Myocyte (in vitro differentiated cells): ENCODE measurements around the gene LZTS2. TPM values are rescaled to one million over a fixed set of nuclear protein-coding genes. Genes with fewer than 3 reads are reported as not detected.
"Not testable (repeated sequence)": the region's sequence is repeated elsewhere in the genome, so short reads cannot be mapped to it uniquely, and the experiment has no call there.

Source experiments
- DNase-seq: peaks from one replicate; pipeline ENCODE4 v3.0.0-alpha.2; 2012; ENCODE audit warnings: low read depth
- total RNA-seq: library from RNA; depleted of rRNA; stranded (reverse); fragments of >200 nt; gene quantifications from 2 replicates; pipeline ENCODE4 v1.2.3, GENCODE V29; 2014

Gene LZTS2
- total RNA-seq, 1 donor from 2014 or later = 134 TPM

GRCh38 chr10:101031796-101032636 lies 32.4 kb downstream of the LZTS2 start:
- DNase-seq = peak; percentile 83

- peak; percentile 89 for DNase-seq
These were observed 33.1 kb downstream of the LZTS2 start for GRCh38 chr10:101032637-101033224.

DNA sequence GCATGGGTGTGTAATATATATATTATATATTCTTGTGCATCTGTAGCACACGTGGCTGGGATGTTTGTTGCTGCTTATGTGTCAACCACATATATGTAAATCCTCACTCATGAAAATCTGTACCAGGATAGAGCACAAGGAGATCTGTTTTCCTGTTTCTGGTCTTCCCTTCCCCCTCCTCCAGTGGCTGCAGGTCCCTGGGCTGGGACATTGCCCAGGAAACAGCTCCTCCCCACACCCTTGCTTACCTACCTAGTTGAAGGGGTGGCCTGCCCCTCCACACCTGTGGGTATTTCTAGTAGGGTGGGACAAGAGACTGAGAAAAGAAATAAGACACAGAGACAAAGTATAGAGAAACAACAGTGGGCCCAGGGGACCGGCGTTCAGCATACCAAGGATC lies 33.7 kb downstream of the LZTS2 start:
- DNase-seq = no peak

GRCh38 chr10:101034404-101034803 lies 34.8 kb downstream of the LZTS2 start:
- DNase-seq = not testable (repeated sequence)

DNA sequence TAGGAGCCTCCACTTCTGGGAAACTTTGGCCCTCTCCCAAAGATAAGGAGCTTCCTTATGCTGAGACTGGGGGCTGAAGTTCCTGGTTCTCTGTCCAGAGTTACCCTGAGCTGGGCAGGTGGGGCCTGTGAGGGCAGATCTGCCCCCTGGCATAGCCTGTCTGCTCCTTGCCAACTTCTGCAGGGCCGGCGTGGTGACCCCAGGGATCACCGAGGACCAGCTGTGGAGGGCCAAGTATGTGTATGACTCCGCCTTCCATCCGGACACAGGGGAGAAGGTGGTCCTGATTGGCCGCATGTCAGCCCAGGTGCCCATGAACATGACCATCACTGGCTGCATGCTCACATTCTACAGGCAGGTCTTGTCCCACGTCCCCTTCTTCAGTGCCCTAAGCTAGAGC lies 35.7 kb downstream of the LZTS2 start:
- no peak for DNase-seq

- peak; percentile 81 for DNase-seq
These were observed 36.5 kb downstream of the LZTS2 start for GRCh38 chr10:101035916-101036702.

DNA sequence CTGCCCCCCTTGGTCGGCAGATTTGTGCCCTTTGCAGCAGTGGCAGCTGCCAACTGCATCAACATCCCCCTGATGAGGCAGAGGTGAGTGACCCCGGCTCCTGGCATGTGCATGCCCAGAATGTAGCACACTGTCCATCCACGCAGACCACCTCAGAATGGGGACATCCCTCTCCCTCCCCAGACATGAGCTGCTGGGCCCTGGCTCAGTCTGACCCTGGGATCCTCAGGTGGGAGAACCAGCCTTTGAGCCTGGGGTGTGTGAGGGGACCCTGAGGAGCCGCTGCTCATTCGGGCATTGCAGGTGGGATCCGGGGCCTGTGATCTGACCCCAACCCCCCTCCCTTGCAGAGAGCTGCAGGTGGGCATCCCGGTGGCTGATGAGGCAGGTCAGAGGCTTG lies 37.1 kb downstream of the LZTS2 start:
- DNase-seq = no peak

GRCh38 chr10:101038484-101038883 lies 38.9 kb downstream of the LZTS2 start:
- DNase-seq = no peak

- DNase-seq = no peak
These were observed 40.5 kb downstream of the LZTS2 start for GRCh38 chr10:101040061-101040460.

- DNase-seq = no peak
These were observed 41.2 kb downstream of the LZTS2 start for GRCh38 chr10:101040851-101041250.

GRCh38 chr10:101041252-101041761 lies 41.7 kb downstream of the LZTS2 start:
- peak; percentile 90 for DNase-seq

GRCh38 chr10:101042118-101042517 lies 42.5 kb downstream of the LZTS2 start:
- DNase-seq = no peak

GRCh38 chr10:101042667-101043362 lies 43.2 kb downstream of the LZTS2 start:
- peak; percentile 97 for DNase-seq

DNA sequence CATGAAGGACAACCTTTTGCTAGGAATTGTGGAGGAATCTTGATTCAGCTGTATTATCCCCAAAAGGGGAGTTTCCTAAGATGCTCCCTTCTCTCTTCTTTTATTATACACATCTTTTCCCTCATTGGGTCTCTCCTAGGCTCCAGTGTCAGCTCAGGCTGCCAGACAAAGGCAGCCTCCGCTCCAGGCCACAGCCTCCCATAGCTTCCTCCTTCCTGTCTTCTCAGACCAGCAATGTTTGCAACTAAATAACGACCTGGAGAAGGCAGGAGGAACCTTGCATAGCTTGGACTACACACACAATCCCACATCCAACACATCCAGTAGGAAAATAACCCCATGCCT lies 43.7 kb downstream of the LZTS2 start:
- DNase-seq = no peak

DNA sequence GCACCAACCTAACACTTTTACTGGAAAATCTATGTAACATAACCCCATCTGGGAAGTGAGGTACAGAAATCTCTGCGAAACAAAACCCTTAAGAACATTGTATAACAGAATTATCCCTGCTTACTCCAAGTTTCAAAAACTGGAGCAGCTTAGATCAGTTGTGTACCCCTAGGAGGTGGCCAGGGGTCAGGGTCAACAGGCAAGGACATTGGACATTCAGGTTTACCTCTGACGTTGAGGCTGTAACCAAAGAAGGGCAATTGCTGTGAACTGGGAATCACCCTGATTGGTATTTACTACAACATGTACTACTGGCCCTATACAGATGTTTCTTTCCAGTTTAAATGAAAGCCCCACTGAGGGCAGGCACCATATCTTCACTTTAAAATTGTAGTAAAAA lies 44.5 kb downstream of the LZTS2 start:
- no peak for DNase-seq

DNA sequence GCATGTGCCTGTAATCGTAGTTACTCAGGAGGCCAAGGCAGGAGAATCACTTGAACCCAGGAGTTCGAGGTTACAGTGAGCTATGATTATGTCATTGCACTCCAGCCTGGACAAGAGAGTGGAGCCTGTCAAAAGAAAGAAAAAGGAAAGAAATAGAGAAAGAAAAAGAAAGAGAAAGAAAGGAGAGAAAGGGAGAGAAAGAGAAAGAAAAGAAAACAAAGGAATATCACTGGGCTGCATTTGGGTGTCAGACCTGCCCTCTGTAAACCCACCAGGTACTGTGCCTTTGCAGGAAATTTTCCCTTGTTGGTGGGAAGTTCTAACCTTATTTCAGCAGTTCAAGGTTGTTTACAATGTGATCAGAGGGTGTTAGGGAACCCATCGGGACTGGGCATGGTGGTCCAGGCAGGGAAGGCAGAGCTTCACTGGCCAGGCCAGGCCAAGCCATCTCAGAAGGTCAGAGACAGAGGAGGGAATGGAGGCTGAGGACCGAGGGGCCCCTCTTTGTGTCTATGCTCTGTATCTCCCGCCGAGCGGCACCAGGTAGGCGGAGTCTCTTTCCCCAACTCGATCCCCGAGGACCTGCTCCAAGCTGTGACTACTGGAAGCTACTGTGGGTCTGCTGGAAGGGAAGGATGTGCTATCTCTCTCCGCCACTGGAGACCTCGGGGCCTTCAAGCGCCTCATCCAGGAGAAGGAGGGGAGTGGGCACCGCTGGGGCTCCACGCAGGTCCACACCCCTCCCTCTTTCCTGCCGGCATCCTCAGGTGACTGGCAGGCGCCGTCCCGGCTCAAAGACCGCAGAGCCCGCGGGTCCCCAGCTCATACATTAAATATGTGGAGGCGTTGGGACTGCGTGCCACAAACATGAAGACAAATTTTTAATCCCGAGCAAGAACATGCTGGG lies 47.0 kb downstream of the LZTS2 start:
- no peak for DNase-seq

DNA sequence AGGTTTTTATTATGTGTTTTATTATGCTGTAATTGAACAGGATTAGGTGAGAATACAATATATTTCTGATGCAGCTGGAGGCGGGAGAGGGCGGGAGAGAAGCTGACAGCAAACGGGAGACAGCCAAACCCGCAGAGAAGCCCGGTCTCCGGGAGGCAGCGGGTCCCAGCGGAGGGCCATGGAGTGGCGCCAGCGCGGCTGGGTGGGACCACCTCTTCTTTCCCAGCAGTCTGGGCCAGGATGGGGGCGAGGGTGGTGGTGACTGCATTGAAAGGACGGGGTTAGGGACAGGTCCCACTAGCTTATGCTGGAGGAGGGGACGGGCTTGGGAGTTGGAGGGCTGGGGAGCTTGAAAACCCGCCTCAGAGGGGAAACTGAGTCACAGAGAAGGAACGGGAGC lies 47.7 kb downstream of the LZTS2 start:
- DNase-seq = no peak

DNA sequence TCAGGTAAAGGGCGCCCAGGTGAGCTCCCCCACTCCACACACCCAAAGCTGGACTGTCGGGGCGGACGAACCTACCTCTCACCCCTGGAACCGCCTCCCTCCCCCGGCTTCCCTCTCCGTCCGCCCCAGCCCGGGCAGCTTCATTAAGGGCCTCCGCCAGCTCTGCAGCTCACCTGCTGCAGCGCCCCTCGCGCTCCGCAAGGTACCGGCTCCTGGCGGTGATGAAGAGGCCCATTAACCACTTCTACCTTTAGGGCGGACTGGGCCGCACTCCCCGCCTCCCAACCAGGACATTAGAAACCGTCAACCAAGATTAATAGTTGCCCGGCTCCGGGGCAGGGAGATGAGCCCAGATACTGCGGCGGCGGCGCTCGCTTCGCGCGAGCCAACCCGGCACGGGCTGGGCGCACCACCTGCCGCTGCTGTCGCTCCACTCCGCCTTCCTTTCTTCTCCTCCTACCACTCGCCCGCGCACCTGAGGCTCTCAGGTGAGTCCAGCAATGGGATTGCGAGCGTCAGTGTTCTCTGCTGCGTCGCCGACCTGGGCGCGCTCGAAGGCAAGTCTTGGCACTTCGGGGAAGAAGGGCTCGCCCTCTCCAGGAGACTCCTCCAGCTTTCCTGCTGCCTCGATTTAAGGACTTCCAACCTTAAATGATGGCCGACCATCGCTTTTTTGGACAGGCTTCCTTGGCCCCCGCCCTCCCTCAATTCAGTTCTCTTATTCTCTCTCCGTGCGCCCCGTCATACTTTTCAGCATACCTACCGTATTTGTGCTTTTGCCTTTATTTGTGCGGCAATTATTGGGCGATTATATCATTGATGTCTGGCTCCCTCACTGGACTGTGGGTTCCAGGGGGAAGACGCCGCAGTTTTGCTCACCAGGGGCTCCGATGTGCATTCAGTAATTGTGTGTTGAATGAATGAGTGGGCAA lies 48.6 kb downstream of the LZTS2 start:
- DNase-seq = no peak
